Measurements from ENCODE around the gene SLC26A2. TPM values are rescaled to one million over a fixed set of nuclear protein-coding genes. Genes with fewer than 3 reads are reported as not detected.

Gene SLC26A2
- total and polyA plus RNA-seq, 2 donors from 2014 or later, result 2.2 to 18.4 TPM

DNA sequence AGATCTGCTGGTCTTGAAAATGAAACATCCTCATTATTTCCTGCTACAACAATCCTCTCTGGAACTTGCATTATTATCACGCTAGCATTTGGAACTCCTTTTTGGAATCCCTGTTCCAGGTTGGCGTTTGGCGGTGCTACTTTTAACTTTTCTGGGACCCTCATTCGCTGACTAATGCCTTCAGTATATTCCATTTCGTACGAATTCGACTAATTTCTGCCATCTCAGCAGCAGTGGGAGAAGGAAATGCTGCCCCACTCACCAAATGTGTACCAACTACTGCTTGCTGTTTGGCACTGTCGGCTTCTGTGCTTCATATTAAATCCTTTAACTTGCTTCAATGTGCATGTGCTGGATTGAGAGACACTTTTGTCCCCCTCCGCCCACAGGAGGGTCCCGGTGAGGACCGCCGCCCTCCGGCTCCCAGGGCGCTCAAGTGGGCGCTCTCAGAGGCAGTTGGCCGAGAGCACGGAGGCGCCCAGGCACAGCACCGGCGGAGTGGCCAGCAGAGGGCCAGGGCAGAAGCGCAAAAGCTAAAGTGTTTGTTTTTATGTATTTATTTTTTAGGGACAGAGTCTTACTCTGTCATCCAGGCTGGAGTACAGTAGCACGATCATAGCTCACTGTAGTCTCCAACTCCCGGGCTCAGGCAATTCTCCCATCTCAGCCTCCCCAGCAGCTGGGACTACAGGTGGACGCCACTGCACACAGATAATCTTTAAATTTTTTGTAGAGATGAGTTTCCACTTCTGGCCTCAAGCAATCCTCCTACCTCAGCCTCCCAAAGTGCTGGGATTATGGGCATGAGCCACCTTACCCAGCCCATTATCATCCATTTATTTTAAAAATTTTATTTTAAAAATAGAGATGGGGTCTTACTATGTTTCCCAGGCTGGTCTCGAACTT, 27.9 kb upstream of the SLC26A2 start:
- Histone ChIP-seq H3K27me3 (ENCODE audit: control insufficient read depth, insufficient read depth, low read length) (no peaks in the 10 kb centered on the region), H3K4me3 (ENCODE audit: low read length in 3 of 3) (peak overlapping the region in 2 of 3 donors; percentile 4 to 37), H3K9me3 (ENCODE audit: control insufficient read depth in 2 of 3, insufficient read depth in 1 of 3, low read length in 3 of 3) (no peaks in the 10 kb centered on the region), H3K36me3 (ENCODE audit: control insufficient read depth in 2 of 3, insufficient read depth in 3 of 3, low read length in 3 of 3) (no peaks in the 10 kb centered on the region), H3K27ac (ENCODE audit: low read depth in 2 of 2, low read length in 2 of 2) (no peak overlapping the region), H3K9ac (ENCODE audit: low read length in 3 of 3) (no peak overlapping the region), H3K4me1 (ENCODE audit: control insufficient read depth in 2 of 3, insufficient read depth in 2 of 3, low read depth in 1 of 3, low read length in 3 of 3) (peaks cover 0 to under 1% (median 0%) of the 10 kb centered on the region in 3 donors)
- intact Hi-C loops (cut with DNase I), result no loop called here
- TF ChIP-seq, protein P1, sequence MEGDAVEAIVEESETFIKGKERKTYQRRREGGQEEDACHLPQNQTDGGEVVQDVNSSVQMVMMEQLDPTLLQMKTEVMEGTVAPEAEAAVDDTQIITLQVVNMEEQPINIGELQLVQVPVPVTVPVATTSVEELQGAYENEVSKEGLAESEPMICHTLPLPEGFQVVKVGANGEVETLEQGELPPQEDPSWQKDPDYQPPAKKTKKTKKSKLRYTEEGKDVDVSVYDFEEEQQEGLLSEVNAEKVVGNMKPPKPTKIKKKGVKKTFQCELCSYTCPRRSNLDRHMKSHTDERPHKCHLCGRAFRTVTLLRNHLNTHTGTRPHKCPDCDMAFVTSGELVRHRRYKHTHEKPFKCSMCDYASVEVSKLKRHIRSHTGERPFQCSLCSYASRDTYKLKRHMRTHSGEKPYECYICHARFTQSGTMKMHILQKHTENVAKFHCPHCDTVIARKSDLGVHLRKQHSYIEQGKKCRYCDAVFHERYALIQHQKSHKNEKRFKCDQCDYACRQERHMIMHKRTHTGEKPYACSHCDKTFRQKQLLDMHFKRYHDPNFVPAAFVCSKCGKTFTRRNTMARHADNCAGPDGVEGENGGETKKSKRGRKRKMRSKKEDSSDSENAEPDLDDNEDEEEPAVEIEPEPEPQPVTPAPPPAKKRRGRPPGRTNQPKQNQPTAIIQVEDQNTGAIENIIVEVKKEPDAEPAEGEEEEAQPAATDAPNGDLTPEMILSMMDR (IDR thresholded peaks at IDR 0.05; ENCODE audit: borderline replicate concordance, extremely low read depth, insufficient read depth), result peak; percentile 16
- DNase-seq, result no peak
- no peak for FAIRE-seq

DNA sequence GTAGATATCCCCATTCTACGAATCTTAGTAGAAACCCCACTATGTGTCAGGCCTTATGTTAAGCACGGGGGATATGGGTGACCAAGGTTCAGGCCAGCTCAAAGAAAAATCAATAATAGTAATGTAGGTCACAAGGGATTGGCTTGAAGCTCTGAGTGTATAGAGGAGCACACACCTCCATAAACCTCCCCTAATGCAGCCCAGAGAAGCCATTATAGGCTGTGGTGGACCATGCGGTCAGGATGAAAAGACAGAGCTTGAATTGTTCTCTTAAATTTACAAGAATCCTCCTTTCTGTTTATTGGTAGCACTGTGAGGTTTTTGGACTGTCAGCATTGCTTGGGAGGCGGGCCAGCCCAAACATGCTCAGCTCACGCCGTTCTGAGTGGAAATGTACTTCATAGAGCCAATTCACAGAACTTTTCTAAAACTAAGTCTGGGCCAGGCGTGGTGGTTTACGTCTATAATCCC, 25.1 kb upstream of the SLC26A2 start:
- TF ChIP-seq, protein P1 (IDR thresholded peaks at IDR 0.05; ENCODE audit: borderline replicate concordance, extremely low read depth, insufficient read depth), result no peak
- no peaks in the 10 kb centered on the region for H3K27me3 ChIP-seq (ENCODE audit: control insufficient read depth, insufficient read depth, low read length)
- no peaks in the 10 kb centered on the region for H3K9me3 ChIP-seq (ENCODE audit: control insufficient read depth in 2 of 3, insufficient read depth in 1 of 3, low read length in 3 of 3)
- DNase-seq, result no peak
- intact Hi-C loops (cut with DNase I), result no loop called here
- FAIRE-seq, result no peak
- no peak overlapping the region for H3K9ac ChIP-seq (ENCODE audit: low read length in 3 of 3)
- H3K36me3 ChIP-seq (ENCODE audit: control insufficient read depth in 2 of 3, insufficient read depth in 3 of 3, low read length in 3 of 3), result no peaks in the 10 kb centered on the region
- no peak overlapping the region for H3K27ac ChIP-seq (ENCODE audit: low read depth in 2 of 2, low read length in 2 of 2)
- H3K4me1 ChIP-seq (ENCODE audit: control insufficient read depth in 2 of 3, insufficient read depth in 2 of 3, low read depth in 1 of 3, low read length in 3 of 3), result peaks cover 0 to 6% (median 2%) of the 10 kb centered on the region in 3 donors
- H3K4me3 ChIP-seq (ENCODE audit: low read length in 3 of 3), result no peak overlapping the region

DNA sequence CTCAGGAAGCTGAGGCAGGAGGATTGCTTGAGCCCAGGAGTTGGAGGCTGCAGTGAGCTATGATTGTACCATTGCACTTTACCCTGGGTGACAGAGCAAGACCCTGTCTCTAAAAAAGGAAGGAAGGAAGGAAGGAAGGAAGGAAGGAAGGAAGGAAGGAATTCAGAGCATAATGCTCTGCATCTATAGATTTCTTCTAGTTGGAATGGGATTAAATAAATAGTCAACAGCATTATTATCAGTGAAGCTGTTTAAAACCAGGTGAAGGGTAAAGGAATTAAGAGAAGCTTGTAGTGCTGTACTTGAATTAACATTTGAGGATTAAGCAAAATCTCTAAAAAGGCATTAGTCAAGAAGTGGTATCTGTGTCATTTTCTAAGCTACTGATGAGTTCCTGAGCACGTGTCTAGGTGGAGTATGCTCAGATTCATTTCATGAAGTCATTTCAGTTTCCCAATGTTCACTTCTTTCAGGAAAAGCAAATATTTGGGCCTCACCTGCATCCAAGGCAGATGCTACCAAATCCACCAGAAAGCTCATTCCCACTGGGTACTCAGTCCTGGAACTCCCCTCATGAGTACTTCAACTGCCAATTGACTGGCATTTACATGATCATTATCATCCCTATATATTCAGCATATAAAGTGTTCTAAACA, 24.4 kb upstream of the SLC26A2 start:
- DNase-seq (no peak), FAIRE-seq (no peak)
- H3K4me3 ChIP-seq (ENCODE audit: low read length in 3 of 3), result no peak overlapping the region
- no peaks in the 10 kb centered on the region for H3K9me3 ChIP-seq (ENCODE audit: control insufficient read depth in 2 of 3, insufficient read depth in 1 of 3, low read length in 3 of 3)
- TF ChIP-seq, protein P1 (IDR thresholded peaks at IDR 0.05; ENCODE audit: borderline replicate concordance, extremely low read depth, insufficient read depth), result no peak
- no peak overlapping the region for H3K27ac ChIP-seq (ENCODE audit: low read depth in 2 of 2, low read length in 2 of 2)
- no peaks in the 10 kb centered on the region for H3K27me3 ChIP-seq (ENCODE audit: control insufficient read depth, insufficient read depth, low read length)
- intact Hi-C loops (cut with DNase I), result no loop called here
- no peaks in the 10 kb centered on the region for H3K36me3 ChIP-seq (ENCODE audit: control insufficient read depth in 2 of 3, insufficient read depth in 3 of 3, low read length in 3 of 3)
- peaks cover 0 to 6% (median 2%) of the 10 kb centered on the region in 3 donors for H3K4me1 ChIP-seq (ENCODE audit: control insufficient read depth in 2 of 3, insufficient read depth in 2 of 3, low read depth in 1 of 3, low read length in 3 of 3)
- H3K9ac ChIP-seq (ENCODE audit: low read length in 3 of 3), result no peak overlapping the region
